Hepatocyte (in vitro differentiated cells): Measurements from ENCODE around the gene AIF1.

Experiments
- EZH2 ChIP-seq: fragments of 200-600 bp; sonication (generic); IDR thresholded peaks from 2 replicates; pipeline ENCODE4 v1.6.1; 2016; ENCODE audit warnings: antibody characterized with exemption, mild to moderate bottlenecking, borderline replicate concordance
- EZH2phosphoT487 ChIP-seq: fragments of 200-600 bp; sonication (generic); IDR thresholded peaks from one replicate; pipeline ENCODE4 v1.6.1; 2018; ENCODE audit warnings: antibody characterized with exemption, mild to moderate bottlenecking, low read depth, moderate library complexity; ENCODE audit not compliant: unreplicated experiment, severe bottlenecking
- TF ChIP-seq, protein P1 (sequence below): fragments of 200-600 bp; sonication (generic); IDR thresholded peaks from 2 replicates; pipeline ENCODE4 v1.5.1; 2016; ENCODE audit warnings: antibody characterized with exemption, mild to moderate bottlenecking; ENCODE audit not compliant: poor library complexity

DNA sequence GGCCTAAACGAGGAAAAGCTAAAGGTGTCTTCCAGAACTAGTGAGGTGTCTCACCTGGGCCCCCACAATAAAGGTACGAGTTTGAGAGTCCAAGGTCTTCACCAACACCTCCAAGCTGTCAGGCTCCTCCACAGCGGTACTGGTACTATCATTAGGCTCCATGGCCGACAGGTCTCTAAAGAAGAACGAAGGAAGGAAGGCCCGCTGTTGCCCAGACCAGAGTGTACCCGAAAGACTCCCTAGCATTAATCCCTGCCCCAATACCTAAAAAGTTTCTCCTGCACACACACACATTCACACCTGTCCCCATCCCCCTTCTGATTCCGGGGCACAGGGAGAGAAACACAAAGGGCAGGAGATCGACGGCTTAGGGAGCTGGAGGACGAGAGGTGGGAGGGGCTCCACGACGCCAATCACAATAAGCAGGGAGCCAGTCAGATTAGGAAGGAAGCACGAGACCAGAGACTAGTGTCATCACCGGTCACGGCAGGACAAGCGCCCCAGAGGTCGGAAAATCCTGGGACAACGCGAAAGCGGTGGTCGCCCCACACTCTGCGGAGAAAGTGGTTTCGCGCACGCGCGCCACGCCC is 36.7 kb downstream of the AIF1 start:
- TF ChIP-seq, protein P1, sequence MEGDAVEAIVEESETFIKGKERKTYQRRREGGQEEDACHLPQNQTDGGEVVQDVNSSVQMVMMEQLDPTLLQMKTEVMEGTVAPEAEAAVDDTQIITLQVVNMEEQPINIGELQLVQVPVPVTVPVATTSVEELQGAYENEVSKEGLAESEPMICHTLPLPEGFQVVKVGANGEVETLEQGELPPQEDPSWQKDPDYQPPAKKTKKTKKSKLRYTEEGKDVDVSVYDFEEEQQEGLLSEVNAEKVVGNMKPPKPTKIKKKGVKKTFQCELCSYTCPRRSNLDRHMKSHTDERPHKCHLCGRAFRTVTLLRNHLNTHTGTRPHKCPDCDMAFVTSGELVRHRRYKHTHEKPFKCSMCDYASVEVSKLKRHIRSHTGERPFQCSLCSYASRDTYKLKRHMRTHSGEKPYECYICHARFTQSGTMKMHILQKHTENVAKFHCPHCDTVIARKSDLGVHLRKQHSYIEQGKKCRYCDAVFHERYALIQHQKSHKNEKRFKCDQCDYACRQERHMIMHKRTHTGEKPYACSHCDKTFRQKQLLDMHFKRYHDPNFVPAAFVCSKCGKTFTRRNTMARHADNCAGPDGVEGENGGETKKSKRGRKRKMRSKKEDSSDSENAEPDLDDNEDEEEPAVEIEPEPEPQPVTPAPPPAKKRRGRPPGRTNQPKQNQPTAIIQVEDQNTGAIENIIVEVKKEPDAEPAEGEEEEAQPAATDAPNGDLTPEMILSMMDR: no peak
- TF ChIP-seq EZH2phosphoT487 (no peak), EZH2 (no peak)
